Stimulated activated effector memory CD8-positive, alpha-beta T cell treated with anti-CD3 and anti-CD28 coated beads, Interleukin-12 subunit alpha, Interleukin-12 subunit beta, amount 100 ng/mL, for 72 hours (primary cell): Measurements from ENCODE around the gene CBR1.
"Not testable (repeated sequence)": the region's sequence is repeated elsewhere in the genome, so short reads cannot be mapped to it uniquely, and the experiment has no call there.

Experiments used
- ATAC-seq: fragments of 150-1000 bp; cut with Tn5 transposase; 2 replicates; pipeline ENCODE4 v1.10.0; 2021
- DNase-seq, 2 donors: peaks; one replicate each; pipeline ENCODE4 v3.0.0; 2021 to 2022; ENCODE audit warnings: low spot score in 2 of 2
- H3K27ac Mint-ChIP-seq: one replicate; pipeline ENCODE4 v1.8.0; 2022; ENCODE audit warnings: mild to moderate bottlenecking, mixed read lengths
- H3K36me3 Mint-ChIP-seq: one replicate; pipeline ENCODE4 v1.8.0; 2022; ENCODE audit warnings: mild to moderate bottlenecking, mixed read lengths
- H3K4me1 Mint-ChIP-seq: one replicate; pipeline ENCODE4 v1.8.0; 2022; ENCODE audit warnings: mixed read lengths
- H3K4me3 Mint-ChIP-seq: one replicate; pipeline ENCODE4 v1.8.0; 2022; ENCODE audit warnings: mild to moderate bottlenecking, mixed read lengths
- H3K9me3 Mint-ChIP-seq: one replicate; pipeline ENCODE4 v1.8.0; 2022; ENCODE audit warnings: mixed read lengths

The CBR1 gene

DNA sequence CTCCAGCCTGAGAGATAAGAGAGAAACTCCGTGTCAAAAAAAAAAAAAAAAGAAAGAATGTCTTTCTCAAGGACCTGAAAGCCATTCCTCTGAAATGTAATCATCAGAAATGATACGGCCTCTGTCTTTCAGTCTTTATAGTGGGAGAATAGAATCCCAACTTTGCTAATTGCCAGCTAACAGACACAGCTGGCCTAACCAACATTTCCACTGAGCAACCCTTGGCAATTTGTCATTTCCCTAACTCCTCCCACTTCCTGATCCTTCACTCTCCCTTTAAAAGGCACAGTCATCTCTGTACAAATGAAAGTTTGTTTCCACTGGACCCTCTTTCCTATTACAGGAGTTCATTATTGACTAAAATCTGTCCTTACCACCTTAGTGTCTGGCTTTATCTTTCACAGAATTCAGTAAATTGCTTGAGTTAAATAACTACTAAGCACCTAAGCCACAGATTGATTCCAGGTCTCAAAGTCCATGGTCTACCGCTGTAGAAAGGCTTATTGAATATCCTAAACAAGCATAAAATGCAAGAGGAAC lies 4.3 kb upstream of the CBR1 start:
- Mint-ChIP-seq H3K4me1 (peaks cover 24% of the 10 kb centered on the region), H3K9me3 (peaks cover 3% of the 10 kb centered on the region), H3K27ac (no peak overlapping the region), H3K4me3 (no peak overlapping the region), H3K36me3 (peaks cover 5% of the 10 kb centered on the region)
- peak; percentile 29 for ATAC-seq
- no peak for DNase-seq

DNA sequence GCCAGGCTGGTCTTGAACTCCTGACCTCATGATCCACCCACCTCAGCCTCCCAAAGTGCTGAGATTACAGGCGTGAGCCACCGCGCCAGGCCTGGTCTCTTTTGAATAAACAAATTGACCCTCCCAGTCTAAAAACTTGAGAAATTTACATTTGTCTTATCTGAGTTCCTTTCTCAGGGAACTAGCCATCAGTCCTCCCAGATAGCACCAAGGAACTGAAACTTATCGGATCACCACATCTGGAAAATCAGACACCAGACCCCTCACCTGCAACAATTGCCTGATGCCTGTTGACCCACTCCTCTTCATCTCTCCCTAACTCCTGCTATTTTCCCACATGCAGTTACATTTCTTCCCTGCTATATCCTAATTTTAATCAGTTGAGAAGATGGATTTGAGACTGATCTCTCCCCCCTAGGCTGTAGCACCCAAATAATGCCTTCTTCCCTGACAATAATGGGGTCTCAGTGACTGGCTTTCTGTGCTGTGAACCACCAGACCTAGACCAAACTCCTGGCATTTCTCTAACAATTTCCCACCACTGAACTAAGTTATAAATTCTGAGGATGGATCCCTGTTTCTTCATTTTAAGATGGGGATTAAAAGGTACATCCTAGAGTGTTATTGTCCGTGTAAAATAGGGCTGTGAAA lies 951 bp upstream of the CBR1 start:
- peak overlapping the region; percentile 90 for H3K4me3 Mint-ChIP-seq
- no peak overlapping the region for H3K27ac Mint-ChIP-seq
- DNase-seq (no peak), ATAC-seq (no peak)
- H3K4me1 Mint-ChIP-seq, result peaks cover 44% of the 10 kb centered on the region
- H3K9me3 Mint-ChIP-seq, result peaks cover 3% of the 10 kb centered on the region
- H3K36me3 Mint-ChIP-seq, result peaks cover 15% of the 10 kb centered on the region

DNA sequence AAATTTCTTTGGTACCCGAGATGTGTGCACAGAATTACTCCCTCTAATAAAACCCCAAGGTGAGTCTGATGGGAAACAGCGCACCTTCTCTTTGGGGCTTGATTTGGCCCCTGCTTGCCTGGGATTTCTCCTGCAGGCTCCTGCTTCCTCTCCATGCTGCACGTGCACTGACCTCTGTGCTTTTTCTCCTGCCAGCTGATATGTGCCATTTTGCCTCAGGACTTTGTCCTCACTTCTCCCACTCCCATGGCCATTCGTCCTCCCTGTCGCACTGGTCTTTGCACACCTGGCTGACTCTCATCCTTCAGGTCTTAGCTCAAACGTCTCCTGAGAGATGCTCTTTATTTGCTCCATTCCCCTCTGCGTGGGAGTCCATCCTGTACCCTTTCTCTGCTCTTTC lies 1.2 kb downstream of the CBR1 start:
- peaks cover 15% of the 10 kb centered on the region for H3K36me3 Mint-ChIP-seq
- H3K9me3 Mint-ChIP-seq, result peaks cover 3% of the 10 kb centered on the region
- peak overlapping the region; percentile 90 for H3K4me3 Mint-ChIP-seq
- H3K27ac Mint-ChIP-seq, result peak overlapping the region; percentile 74
- H3K4me1 Mint-ChIP-seq, result peaks cover 45% of the 10 kb centered on the region
- ATAC-seq (no peak), DNase-seq (no peak)

DNA sequence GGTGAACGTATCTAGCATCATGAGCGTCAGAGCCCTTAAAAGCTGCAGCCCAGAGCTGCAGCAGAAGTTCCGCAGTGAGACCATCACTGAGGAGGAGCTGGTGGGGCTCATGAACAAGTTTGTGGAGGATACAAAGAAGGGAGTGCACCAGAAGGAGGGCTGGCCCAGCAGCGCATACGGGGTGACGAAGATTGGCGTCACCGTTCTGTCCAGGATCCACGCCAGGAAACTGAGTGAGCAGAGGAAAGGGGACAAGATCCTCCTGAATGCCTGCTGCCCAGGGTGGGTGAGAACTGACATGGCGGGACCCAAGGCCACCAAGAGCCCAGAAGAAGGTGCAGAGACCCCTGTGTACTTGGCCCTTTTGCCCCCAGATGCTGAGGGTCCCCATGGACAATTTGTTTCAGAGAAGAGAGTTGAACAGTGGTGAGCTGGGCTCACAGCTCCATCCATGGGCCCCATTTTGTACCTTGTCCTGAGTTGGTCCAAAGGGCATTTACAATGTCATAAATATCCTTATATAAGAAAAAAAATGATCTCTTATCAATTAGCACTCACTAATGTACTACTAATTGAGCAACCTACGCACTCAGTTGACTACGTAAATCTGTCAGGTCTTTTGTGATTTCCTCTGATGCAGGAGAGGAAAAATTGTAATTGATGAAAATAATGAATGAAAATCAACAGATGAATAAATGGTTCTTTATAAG lies 2.8 kb downstream of the CBR1 start:
- H3K9me3 Mint-ChIP-seq, result peaks cover 3% of the 10 kb centered on the region
- H3K4me1 Mint-ChIP-seq, result peaks cover 48% of the 10 kb centered on the region
- H3K4me3 Mint-ChIP-seq, result no peak overlapping the region
- ATAC-seq, result no peak
- no peak for DNase-seq
- peaks cover 15% of the 10 kb centered on the region for H3K36me3 Mint-ChIP-seq
- H3K27ac Mint-ChIP-seq, result no peak overlapping the region

DNA sequence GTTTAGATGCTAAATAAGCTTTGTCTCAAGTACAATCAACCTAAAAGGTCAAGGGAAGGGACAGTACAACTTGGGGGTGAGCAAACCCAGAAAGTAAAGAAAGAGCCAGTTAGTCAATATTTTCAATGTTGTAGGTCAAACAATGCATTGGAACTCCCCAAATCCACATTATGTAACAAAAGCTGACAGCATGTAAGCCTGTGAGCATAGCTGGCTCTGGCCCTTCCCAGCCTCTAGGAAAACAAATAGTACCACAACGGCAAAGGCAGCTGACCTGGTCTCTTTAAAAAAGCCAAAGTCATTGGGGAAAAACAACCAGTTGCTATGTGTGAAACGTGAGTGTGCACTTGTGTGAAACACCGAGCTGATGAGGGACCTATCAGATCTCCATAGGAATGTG lies 3.4 kb downstream of the CBR1 start:
- Mint-ChIP-seq H3K36me3 (peaks cover 15% of the 10 kb centered on the region), H3K4me1 (peaks cover 48% of the 10 kb centered on the region), H3K9me3 (peaks cover 3% of the 10 kb centered on the region), H3K4me3 (no peak overlapping the region), H3K27ac (no peak overlapping the region)
- DNase-seq (no peak), ATAC-seq (no peak)

DNA sequence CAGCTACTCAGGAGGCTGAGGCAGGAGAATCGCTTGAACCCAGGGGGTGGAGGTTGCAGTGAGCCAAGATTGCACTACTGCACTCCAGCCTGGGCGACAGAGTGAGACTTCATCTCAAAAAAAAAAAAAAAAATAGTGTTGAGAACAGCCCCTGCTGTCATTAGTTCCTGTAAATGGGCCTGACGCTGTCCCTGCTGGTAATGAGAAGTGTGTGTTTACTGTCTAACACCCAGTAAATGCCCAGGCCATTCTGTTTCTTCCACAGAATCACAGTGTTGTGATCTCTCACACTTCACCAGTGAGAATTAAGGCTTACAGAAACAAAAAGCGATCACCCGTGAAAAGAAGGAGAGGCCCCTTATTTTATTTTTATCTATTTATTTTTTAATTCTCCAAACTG lies 4.1 kb downstream of the CBR1 start:
- not testable (repeated sequence) for H3K27ac Mint-ChIP-seq, DNase-seq, H3K9me3 Mint-ChIP-seq, H3K4me3 Mint-ChIP-seq, ATAC-seq
- Mint-ChIP-seq H3K36me3 (peaks cover 15% of the 10 kb centered on the region), H3K4me1 (peaks cover 49% of the 10 kb centered on the region)

DNA sequence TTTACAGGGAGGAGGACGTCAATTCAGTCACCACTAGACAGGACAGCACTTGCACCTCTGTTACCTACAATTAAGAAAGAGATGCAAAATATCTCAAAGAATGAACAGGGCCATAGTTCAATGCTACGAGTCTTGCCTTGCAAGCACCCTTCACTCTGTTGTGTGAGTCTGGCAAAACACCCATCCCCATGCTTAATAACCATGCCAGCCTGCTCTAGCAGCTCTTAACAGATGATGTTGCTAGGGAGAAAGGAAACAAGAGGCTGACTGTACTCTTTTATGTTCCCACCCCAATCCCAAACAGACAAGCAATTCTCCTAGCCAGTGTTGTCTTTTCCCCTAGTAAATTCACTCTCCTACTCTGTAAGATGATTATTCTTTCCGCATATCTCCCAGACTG lies 5.3 kb downstream of the CBR1 start:
- ATAC-seq, result no peak
- no peak for DNase-seq
- peaks cover 50% of the 10 kb centered on the region for H3K4me1 Mint-ChIP-seq
- H3K4me3 Mint-ChIP-seq, result no peak overlapping the region
- H3K9me3 Mint-ChIP-seq, result no peaks in the 10 kb centered on the region
- H3K36me3 Mint-ChIP-seq, result peaks cover 15% of the 10 kb centered on the region
- H3K27ac Mint-ChIP-seq, result no peak overlapping the region

DNA sequence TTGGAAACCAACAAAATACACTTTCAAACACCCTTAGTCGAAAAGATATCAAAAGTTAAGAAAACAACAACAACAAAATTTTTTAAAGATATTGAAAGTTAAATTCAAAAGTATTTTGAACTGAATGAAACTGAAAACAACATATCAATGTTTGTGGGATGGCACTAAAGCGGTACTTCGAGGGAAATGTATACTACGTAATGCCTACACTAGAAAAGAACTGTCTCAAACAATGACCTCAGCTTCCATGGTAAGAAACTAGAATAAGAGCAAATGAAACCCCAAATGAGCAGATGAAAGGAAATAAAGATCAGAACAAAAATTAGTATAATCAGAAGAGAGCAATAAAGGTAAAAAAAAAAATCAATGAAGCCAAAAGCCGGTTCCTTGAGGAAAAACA lies 6.1 kb downstream of the CBR1 start:
- Mint-ChIP-seq H3K4me1 (peaks cover 42% of the 10 kb centered on the region), H3K9me3 (no peaks in the 10 kb centered on the region), H3K4me3 (no peak overlapping the region), H3K27ac (no peak overlapping the region), H3K36me3 (peaks cover 15% of the 10 kb centered on the region)
- DNase-seq (no peak), ATAC-seq (no peak)

DNA sequence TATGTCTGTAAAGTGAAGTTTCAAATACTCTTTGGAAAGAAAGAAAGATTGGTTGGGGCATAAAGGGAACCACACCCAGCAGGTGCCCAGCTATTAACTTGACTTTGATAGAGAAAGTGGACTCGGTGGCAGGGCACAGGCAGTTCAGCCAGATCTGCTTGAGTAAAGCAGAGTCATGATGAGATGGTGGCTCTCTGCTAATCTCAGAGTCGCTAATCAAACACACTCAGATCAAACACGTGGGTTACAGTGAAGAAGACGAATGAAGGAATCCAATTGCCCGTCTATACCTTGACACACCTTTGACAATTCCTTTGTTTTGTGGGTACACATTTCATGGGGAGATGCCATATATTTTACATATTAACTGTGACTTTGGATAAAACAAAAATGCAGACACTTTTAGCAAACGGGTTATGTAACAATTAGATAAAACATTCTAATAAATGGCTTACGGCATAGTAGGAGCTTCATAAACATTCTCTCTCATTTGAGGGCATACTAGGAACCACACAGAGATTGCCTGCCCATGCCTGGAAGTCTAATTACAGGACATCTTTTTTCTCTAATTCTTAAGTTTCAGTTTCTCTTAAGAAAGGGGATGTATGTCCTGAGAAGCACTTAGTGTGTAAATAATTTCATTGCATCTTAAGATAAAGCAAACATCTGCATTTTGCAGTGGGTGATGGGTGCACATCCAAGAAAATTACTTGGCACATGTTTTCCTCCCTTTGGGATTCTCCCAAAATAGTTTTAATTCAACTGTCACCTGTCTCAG lies 7.2 kb downstream of the CBR1 start:
- no peaks in the 10 kb centered on the region for H3K9me3 Mint-ChIP-seq
- peaks cover 31% of the 10 kb centered on the region for H3K4me1 Mint-ChIP-seq
- DNase-seq (no peak), ATAC-seq (no peak)
- H3K27ac Mint-ChIP-seq, result no peak overlapping the region
- no peak overlapping the region for H3K4me3 Mint-ChIP-seq
- H3K36me3 Mint-ChIP-seq, result peaks cover 5% of the 10 kb centered on the region

DNA sequence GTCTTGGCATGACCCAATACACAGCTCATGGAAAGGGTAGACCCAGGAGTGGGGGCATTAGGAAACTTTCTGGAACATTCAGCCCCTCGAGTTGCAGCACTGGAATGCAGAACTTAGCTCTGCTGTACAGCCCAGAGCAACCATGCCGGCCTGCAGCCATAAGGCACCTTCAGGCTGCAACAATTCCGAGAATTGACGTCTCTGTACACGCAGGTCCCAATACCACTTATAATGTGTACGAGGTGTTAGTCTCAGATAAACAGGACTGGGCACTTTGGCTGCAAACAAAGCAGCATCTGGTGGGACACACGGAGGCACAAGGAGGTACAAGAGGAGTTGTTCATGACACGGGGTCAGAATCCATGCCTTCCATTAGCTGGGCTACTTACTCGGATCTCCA lies 7.9 kb downstream of the CBR1 start:
- ATAC-seq (no peak), DNase-seq (no peak)
- H3K27ac Mint-ChIP-seq, result no peak overlapping the region
- H3K4me1 Mint-ChIP-seq, result peaks cover 26% of the 10 kb centered on the region
- no peak overlapping the region for H3K4me3 Mint-ChIP-seq
- H3K36me3 Mint-ChIP-seq, result no peaks in the 10 kb centered on the region
- no peaks in the 10 kb centered on the region for H3K9me3 Mint-ChIP-seq

DNA sequence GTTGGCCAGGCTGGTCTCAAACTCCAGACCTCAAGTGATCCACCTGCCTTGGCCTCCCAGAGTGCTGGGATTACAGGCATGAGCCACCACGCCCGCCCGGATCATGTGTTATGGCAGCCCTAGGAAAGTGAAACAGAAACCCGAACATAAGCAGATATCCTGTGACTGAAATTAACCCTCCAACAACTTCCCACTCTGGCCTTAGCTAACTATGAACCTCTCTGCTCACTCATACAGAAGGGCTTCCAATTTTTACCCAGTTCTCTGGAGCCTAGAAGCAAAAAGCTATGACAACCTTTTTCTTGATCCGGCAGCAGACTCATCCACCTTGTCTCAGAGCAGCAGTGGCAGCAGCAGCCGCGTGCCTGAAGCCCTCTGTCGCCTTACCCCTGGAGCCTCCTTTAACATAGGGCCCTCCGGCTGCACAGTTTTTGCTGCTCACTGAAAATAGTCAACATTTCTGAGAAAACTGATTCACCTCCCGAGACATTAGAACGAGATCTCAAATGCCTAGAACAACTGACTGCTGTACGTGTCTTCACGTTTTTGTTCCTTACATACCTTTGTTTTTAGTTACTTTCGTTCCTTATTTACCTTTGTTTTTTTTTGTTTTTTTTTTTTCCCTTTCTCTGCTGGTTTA lies 9.3 kb downstream of the CBR1 start:
- ATAC-seq (peak; percentile 82), DNase-seq (no peak)
- Mint-ChIP-seq H3K36me3 (no peaks in the 10 kb centered on the region), H3K27ac (peak overlapping the region; percentile 26), H3K4me1 (peaks cover 26% of the 10 kb centered on the region), H3K9me3 (no peaks in the 10 kb centered on the region), H3K4me3 (peak overlapping the region; percentile 3)

DNA sequence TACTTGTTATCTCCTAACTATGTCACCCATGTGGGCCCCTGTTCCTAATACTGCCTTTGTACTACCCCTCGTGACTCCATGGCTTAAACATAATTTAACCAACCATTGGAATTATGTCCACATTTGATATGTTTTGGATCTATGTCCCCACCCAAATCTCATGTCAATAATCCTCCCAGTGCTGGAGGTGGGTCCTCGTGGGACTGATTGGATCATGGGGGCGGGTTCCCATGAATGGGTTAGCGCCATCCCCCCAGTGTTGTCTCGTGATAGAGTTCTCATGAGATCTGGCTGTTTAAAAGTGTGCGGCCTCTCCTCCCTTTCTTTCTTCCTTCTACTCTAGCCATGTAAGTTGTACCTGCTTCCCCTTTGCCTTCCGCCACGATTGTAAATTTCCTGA lies 9.8 kb downstream of the CBR1 start:
- Mint-ChIP-seq H3K9me3 (no peaks in the 10 kb centered on the region), H3K27ac (no peak overlapping the region), H3K4me1 (peaks cover 26% of the 10 kb centered on the region), H3K4me3 (peak overlapping the region; percentile 3), H3K36me3 (no peaks in the 10 kb centered on the region)
- no peak for ATAC-seq
- DNase-seq, result no peak

DNA sequence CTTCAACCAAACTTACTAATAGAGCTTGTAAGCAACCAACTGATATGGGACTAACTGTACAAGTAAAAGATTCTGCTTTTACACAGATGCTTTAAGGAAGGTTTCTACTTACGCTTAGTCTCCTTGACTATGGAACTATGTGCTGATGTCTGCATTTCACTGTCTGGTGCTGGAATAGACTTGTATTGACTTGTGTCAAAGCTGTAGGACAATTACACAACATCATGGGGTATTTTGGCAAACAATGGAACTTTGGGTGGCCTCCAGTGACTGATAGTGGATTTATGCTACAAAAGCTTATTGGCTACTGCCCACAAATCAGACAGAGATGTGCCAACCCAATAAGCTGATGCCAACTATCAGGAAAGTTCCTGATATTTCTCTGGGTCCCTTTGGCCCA lies 10.6 kb downstream of the CBR1 start:
- Mint-ChIP-seq H3K4me1 (peaks cover 26% of the 10 kb centered on the region), H3K9me3 (no peaks in the 10 kb centered on the region), H3K36me3 (no peaks in the 10 kb centered on the region), H3K27ac (no peak overlapping the region), H3K4me3 (no peak overlapping the region)
- ATAC-seq (no peak), DNase-seq (no peak)

DNA sequence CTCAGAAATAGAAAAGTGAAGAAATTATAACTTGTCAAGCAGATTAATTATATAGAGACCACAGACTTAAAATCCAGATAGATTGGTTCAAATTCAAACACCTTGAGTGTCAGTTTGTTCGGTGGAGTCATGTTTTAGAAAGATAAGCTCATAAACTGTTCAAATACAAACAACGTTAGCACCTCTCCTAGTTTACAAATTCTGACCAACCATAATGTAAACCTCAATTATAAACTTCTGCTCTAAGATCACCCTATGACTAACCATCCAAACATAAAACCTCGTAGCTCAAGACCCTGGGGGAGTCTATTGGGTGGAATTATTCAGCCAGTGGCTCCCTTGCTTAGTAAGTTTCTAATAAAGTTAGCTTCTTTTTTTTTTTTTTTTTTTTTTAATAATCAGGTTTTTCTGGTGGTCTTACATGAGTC lies 12.4 kb downstream of the CBR1 start:
- no peaks in the 10 kb centered on the region for H3K9me3 Mint-ChIP-seq
- H3K4me3 Mint-ChIP-seq, result no peak overlapping the region
- H3K4me1 Mint-ChIP-seq, result peaks cover 16% of the 10 kb centered on the region
- no peaks in the 10 kb centered on the region for H3K36me3 Mint-ChIP-seq
- DNase-seq, result no peak
- H3K27ac Mint-ChIP-seq, result no peak overlapping the region
- ATAC-seq, result no peak
